ENCODE data around the gene SPG7. TPM values are rescaled to one million over a fixed set of nuclear protein-coding genes. Genes with fewer than 3 reads are reported as not detected.
A peak's percentile ranks its signal among the peaks of the same experiment; 100 is the strongest.

SPG7 gene
- total RNA-seq, 1 donor from 2014 or later, result 166 TPM

GRCh38 chr16:89534252-89534756 lies 26.1 kb downstream of the SPG7 start:
- TF ChIP-seq, protein P1, sequence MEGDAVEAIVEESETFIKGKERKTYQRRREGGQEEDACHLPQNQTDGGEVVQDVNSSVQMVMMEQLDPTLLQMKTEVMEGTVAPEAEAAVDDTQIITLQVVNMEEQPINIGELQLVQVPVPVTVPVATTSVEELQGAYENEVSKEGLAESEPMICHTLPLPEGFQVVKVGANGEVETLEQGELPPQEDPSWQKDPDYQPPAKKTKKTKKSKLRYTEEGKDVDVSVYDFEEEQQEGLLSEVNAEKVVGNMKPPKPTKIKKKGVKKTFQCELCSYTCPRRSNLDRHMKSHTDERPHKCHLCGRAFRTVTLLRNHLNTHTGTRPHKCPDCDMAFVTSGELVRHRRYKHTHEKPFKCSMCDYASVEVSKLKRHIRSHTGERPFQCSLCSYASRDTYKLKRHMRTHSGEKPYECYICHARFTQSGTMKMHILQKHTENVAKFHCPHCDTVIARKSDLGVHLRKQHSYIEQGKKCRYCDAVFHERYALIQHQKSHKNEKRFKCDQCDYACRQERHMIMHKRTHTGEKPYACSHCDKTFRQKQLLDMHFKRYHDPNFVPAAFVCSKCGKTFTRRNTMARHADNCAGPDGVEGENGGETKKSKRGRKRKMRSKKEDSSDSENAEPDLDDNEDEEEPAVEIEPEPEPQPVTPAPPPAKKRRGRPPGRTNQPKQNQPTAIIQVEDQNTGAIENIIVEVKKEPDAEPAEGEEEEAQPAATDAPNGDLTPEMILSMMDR (IDR thresholded peaks at IDR 0.05; ENCODE audit: partially characterized antibody, unreplicated experiment), result no peak
- Mint-ChIP-seq H3K9me3 (ENCODE audit: unreplicated experiment) (peaks cover 2% of the 10 kb centered on the region), H3K27ac (ENCODE audit: unreplicated experiment) (no peak overlapping the region), H3K27me3 (ENCODE audit: unreplicated experiment) (peaks cover 5% of the 10 kb centered on the region), H3K4me1 (ENCODE audit: low read depth, unreplicated experiment) (no peaks in the 10 kb centered on the region), H3K4me3 (ENCODE audit: unreplicated experiment) (peak overlapping the region; percentile 46), H3K36me3 (ENCODE audit: unreplicated experiment) (no peaks in the 10 kb centered on the region)
- DNase-seq, result no peak

DNA sequence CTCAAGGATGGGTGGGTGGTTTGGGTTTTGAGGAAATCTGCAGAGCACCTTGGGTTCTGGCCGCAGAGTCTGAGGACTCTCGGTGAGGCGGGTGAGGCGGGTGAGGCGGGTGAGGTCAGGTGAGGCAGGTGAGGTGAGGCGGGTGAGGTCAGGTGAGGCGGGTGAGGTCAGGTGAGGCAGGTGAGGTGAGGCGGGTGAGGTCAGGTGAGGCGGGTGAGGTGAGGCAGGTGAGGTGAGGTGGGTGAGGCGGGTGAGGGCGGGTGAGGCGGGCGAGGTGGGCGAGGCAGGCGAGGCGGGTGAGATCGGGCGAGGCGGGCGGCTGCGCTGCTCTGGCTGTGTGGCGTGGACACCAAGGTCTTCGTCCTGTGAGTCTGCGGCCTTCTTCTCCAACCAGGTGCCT lies 28.2 kb downstream of the SPG7 start:
- Mint-ChIP-seq H3K4me1 (ENCODE audit: low read depth, unreplicated experiment) (no peaks in the 10 kb centered on the region), H3K36me3 (ENCODE audit: unreplicated experiment) (no peaks in the 10 kb centered on the region), H3K27me3 (ENCODE audit: unreplicated experiment) (peaks cover 7% of the 10 kb centered on the region), H3K27ac (ENCODE audit: unreplicated experiment) (no peak overlapping the region), H3K4me3 (ENCODE audit: unreplicated experiment) (no peak overlapping the region), H3K9me3 (ENCODE audit: unreplicated experiment) (peaks cover 2% of the 10 kb centered on the region)
- TF ChIP-seq, protein P1 (IDR thresholded peaks at IDR 0.05; ENCODE audit: partially characterized antibody, unreplicated experiment), result no peak
- no peak for DNase-seq

DNA sequence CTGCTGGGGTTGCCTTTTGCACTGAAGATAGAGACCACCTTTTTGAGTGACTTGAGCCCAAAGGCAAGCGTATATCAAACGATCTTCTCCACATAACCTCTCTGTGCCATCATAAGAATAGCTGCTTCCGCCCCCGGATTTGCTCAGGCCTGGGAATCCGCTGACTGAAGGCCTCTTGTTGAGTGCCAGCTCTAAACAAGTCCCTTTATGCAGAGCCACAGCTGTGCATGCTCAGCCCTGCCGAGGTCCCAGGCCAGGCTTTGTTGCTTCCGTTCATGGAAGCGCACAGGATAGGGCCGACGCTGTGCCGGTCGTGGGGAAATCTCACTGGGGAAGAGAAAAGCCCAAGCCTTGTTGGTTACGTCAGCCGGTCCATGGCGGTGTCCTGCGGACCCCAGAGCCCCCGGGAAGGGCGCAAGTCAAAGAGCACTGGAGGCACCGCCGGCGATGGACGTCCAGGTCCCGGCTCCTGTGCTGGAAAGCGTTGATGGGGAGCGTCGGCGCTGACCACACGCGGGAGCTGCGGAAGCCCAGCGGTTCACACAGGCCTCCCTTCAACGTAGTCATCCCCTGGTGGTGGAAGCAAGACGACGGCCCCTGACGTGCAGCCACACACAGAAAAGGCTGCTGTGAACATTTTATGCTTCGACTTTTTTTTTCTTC lies 28.8 kb downstream of the SPG7 start:
- no peaks in the 10 kb centered on the region for H3K4me1 Mint-ChIP-seq (ENCODE audit: low read depth, unreplicated experiment)
- TF ChIP-seq, protein P1 (IDR thresholded peaks at IDR 0.05; ENCODE audit: partially characterized antibody, unreplicated experiment), result no peak
- no peak overlapping the region for H3K27ac Mint-ChIP-seq (ENCODE audit: unreplicated experiment)

DNA sequence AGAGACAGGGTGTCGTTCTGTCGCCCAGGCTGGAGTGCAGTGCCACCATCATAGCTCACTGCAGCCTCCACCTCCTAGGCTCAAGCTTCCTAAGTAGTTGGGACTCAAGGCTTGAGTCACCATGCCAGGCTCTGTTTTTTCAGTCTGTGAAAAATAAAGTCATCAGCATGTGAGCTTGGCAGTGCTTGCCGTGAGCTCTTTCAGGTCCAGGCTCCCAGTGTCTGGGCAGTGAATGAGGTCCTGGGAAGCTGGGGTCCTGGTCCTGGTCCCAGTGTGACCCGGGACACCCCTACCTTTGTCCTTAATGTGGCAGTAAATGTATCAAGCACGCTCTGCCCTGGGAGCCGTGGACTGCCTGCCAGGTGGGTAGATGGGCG lies 29.3 kb downstream of the SPG7 start:
- TF ChIP-seq, protein P1 (IDR thresholded peaks at IDR 0.05; ENCODE audit: partially characterized antibody, unreplicated experiment), result no peak
- no peak overlapping the region for H3K4me3 Mint-ChIP-seq (ENCODE audit: unreplicated experiment)
- H3K9me3 Mint-ChIP-seq (ENCODE audit: unreplicated experiment), result peaks cover 2% of the 10 kb centered on the region
- H3K27ac Mint-ChIP-seq (ENCODE audit: unreplicated experiment), result no peak overlapping the region
- no peaks in the 10 kb centered on the region for H3K4me1 Mint-ChIP-seq (ENCODE audit: low read depth, unreplicated experiment)
- DNase-seq, result no peak
- H3K36me3 Mint-ChIP-seq (ENCODE audit: unreplicated experiment), result no peaks in the 10 kb centered on the region
- peaks cover 7% of the 10 kb centered on the region for H3K27me3 Mint-ChIP-seq (ENCODE audit: unreplicated experiment)

More for the DNA sequence above, 28.8 kb downstream of the SPG7 start:
- peaks cover 2% of the 10 kb centered on the region for H3K9me3 Mint-ChIP-seq (ENCODE audit: unreplicated experiment)
- no peak for DNase-seq
- peaks cover 9% of the 10 kb centered on the region for H3K27me3 Mint-ChIP-seq (ENCODE audit: unreplicated experiment)
- no peak overlapping the region for H3K4me3 Mint-ChIP-seq (ENCODE audit: unreplicated experiment)
- no peaks in the 10 kb centered on the region for H3K36me3 Mint-ChIP-seq (ENCODE audit: unreplicated experiment)

GRCh38 chr16:89538286-89538685 lies 30.1 kb downstream of the SPG7 start:
- TF ChIP-seq, protein P1 (IDR thresholded peaks at IDR 0.05; ENCODE audit: partially characterized antibody, unreplicated experiment), result no peak
- Mint-ChIP-seq H3K9me3 (ENCODE audit: unreplicated experiment) (peaks cover 2% of the 10 kb centered on the region), H3K36me3 (ENCODE audit: unreplicated experiment) (no peaks in the 10 kb centered on the region), H3K27ac (ENCODE audit: unreplicated experiment) (no peak overlapping the region), H3K4me1 (ENCODE audit: low read depth, unreplicated experiment) (no peaks in the 10 kb centered on the region), H3K27me3 (ENCODE audit: unreplicated experiment) (peaks cover 7% of the 10 kb centered on the region), H3K4me3 (ENCODE audit: unreplicated experiment) (no peak overlapping the region)
- DNase-seq, result no peak
